Measurements from ENCODE around the gene LRRC8A. TPM values are rescaled to one million over a fixed set of nuclear protein-coding genes. Genes with fewer than 3 reads are reported as not detected.
A peak's percentile ranks its signal among the peaks of the same experiment; 100 is the strongest.
"Not testable (repeated sequence)": the region's sequence is repeated elsewhere in the genome, so short reads cannot be mapped to it uniquely, and the experiment has no call there.

LRRC8A gene
- total RNA-seq, 1 experiment from 2014 or later, result 21.7 TPM

DNA sequence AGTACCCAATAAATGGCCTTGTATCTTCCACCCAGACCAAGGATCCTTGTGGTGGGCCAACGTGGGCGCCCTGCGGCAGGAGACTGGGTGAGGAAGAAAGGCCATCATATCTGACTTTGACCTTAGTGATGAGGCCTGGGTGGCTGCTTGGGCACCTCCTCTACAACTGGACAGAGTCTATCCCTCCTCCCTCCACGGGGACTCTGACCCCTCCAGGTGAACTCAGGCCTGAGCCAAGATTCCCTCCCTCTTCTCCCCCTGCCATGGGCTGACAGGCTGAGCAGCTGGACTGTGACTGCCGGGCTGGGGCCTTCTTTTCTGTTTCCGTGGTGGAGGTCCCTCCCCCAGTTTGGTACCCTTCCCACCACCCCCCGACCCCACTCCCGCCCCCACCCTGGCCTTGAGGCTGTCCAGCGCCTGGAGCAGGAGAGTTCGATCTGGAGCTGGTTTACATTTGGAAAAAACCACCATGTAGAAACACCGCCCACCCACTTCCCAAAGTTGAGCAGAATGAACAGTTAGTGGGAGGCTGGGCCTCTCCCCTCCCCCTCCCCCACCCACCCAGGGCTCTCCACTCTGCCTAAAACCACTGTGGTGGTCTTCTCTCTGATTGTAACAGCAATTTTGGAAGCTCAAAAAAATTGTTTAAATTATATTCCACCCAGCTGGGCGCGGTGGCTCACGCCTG, 37.6 kb downstream of the LRRC8A start:
- DNase-seq (ENCODE audit: extremely low read depth, low read depth), result no peak

- no peak for DNase-seq (ENCODE audit: extremely low read depth, low read depth)
These were observed 38.6 kb downstream of the LRRC8A start, which contains the start of gene PHYHD1 for GRCh38 chr9:128920381-128921058. Gene PHYHD1, plus strand, starts transcription at chr9:128920982. Its CDS starts 1,342 bp downstream, at chr9:128922324.

DNA sequence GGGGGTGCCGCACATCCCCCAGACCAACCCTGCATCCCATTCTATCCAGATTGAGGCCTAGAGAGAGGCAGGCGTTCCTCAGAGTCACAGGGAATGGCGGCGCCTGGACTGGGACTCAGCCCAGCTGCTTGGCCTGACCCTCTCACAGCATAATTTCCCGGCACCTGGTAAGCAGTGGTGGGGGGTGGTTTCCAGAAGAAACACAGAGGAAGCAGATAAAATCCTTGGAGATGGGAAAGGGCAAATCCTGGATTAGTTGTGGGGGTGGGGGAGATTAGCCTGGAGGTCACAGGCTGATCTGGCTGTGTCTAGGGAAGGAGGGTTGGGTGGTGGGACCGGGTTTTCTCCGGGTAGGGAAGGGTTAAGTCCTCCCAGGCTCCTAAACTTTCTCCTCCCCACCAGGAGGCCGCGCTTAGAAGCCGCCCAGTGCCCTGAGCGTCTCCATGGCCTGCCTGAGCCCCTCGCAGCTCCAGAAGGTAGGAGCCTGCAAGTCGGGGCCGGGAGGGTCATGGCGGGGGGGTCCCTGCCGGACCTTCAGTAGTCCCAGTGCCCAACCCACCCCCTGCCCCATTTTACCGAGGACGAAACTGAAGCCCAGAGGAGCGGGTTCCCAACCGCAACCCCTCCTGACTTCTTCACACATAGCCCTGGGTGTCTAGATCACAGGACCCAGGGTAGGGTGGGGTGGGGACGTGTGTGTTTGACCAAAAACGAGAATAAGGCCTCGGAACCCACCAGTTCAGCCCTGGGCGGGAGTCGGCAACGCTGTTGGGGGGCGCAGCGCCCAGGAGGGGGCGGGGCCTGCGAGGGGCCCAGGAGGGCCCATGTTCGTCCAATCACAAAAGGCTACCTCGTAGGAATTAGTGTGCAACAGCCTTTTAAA, 40.2 kb downstream of the LRRC8A start:
- DNase-seq (ENCODE audit: extremely low read depth, low read depth), result no peak

- DNase-seq (ENCODE audit: extremely low read depth, low read depth), result no peak
These were observed 41.6 kb downstream of the LRRC8A start for GRCh38 chr9:128923493-128923883.

DNA sequence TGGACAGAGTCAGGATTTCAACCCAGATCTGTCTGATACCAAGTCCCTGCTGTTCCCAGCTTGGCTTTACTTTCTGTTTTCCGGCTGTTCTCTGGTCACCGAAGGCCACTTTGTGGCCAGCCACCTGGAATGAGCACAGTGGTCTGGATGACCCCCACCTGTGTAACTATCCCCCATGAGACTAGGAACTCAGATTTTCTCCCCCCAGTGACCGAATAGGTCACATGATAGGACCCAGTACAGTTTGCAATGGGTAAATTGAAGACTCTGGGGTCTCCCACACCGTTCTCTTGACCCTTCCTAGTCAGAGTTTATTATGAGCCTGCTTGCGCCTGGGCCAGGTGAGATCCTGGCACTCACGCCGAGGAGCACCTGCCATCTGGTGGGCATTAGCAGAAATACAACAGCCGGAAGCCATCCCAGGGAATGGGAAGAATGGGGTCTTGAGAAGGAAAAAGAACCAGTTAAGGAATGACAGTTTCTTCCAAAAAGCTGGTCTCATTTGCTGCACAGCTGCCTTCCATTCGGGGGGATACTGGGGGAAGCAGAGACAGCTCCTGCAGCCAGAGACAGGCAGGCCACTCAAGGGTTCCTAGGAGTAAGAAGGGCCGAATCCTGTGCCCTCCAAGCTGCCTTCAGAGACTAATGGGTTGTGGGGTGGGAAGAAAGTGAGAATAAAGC, 45.9 kb downstream of the LRRC8A start:
- peak; percentile 54 for DNase-seq (ENCODE audit: extremely low read depth, low read depth)

DNA sequence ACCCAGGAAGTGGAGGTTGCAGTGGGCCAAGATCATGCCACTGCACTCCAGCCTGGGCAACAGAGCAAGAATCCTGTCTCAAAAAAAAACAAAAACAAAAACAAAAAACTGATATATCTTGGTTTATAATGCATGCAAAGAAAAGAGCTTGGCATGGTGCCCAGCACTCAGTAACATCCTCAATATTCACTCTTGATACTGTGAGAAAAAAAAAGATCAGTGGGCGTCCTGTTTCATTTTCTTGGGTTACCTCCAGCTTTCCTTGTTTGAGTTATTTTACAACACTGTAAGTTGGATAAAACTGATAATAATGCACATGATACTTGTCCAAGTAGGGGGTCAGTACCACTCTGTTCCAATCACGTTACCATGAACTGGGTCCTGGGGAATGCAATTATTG, 46.7 kb downstream of the LRRC8A start:
- no peak for DNase-seq (ENCODE audit: extremely low read depth, low read depth)

DNA sequence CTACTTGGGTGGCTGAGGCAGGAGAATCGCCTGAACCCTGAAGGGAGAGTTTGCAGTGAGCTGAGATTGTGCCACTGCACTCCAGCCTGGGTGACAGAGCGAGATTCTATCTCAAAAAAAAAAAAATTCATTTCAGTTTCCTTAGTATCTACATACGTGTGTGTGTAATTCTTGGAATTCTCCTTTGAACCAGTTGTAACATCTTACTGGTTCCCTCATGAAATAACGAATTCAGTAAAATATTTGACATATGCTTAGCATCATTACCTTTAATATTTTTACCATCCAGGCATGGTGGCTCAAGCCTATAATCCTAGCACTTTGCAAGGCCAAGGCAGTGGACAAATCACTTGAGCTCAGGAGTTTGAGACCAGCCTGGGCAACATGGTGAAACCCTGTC, 47.6 kb downstream of the LRRC8A start:
- no peak for DNase-seq (ENCODE audit: extremely low read depth, low read depth)

DNA sequence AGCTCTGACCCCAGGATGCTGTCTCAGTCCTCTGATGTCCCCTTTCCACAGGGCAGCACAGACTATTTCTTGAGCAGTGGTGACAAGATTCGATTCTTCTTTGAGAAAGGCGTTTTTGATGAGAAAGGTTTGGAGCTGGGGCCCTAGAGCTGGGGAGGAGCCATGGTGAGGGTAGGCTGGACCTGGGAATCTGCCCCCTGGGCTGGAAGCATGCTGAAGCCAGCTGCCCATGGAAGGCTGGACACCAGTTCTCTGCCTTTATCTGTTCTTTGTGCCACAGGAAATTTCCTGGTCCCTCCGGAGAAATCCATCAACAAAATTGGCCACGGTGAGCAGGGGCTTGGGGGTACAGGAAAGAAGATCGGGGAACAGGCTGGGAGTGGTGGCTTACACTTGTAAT, 51.8 kb downstream of the LRRC8A start:
- no peak for DNase-seq (ENCODE audit: extremely low read depth, low read depth)

GRCh38 chr9:128936171-128936865, 54.4 kb downstream of the LRRC8A start:
- DNase-seq (ENCODE audit: extremely low read depth, low read depth), result no peak

DNA sequence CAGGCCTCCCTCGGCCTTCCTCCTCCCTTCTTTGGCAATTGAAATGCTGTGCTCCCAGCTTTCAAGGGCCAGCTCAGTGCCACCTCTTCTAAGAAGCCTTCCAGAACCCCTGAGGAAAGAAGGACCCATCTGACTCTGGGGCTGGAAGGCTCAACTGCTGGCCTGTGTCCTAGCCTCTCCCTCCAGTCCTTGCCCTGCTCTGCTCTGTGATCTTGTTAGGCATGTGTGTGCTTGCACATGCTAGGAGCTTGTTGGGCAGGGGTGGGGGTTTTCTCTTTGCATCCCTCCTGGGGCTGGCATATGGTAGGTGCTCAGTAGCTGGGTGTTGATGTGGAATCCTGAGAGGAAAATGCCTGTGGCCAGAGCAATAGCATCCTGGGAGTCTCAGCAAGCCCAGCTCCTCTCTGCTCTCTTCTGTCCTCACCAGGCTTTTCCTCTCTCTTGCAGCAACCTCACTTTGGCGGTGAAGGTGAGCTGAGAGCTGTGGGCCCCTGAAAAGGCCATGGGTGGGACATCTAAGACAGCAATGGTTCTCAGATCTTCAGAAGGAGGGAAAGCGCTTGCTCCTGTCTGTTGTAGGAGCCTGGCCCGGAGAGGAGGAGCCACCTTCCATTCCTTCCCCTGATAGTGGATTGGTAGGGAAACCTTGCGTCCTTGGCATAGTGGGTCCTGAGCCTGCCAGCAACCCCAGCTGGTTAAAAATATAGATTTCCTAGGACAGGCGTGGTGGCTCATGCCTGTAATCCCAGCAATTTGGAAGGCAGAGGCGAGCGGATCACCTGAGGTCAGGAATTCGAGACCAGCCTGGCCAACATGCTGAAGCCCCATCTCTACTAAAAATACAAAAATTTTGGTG, 55.6 kb downstream of the LRRC8A start:
- no peak for DNase-seq (ENCODE audit: extremely low read depth, low read depth)

GRCh38 chr9:128940271-128940921, 58.5 kb downstream of the LRRC8A start:
- DNase-seq (ENCODE audit: extremely low read depth, low read depth), result no peak

DNA sequence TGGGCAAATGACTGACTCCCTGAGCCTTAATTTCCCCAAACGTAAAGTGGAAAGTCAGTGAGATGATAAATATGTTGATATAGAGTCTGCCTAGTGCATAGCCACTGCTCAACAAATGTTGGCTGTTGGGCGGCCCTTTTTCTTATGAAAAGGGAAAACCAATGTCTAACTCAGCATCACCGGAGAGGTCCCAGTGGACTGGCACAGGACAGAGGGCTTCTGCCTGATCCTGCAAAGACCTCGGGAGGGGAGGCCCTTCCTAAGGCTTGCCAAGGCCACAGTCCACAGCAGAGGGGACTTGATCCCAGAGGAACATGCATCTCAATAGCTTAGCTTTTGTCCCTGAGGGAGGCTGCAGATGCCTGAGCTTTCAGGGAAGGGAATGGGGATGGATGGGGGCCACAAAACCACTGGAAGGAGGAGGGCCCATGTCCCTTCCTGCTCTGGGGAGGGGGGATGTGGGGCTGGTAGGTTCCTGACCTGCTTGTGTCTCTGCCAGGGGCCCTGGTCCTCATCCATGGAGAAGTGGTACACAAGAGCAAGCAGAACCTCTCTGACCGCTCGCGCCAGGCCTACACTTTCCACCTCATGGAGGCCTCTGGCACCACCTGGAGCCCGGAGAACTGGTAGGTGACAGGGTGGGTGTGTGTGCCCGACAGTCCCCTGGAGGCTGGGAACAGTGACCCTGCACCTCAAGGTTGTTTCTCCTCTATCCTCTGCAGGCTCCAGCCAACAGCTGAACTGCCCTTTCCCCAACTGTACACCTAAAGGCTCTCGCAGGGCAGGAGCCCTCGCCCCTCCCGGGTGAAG, 59.2 kb downstream of the LRRC8A start:
- DNase-seq (ENCODE audit: extremely low read depth, low read depth), result no peak

DNA sequence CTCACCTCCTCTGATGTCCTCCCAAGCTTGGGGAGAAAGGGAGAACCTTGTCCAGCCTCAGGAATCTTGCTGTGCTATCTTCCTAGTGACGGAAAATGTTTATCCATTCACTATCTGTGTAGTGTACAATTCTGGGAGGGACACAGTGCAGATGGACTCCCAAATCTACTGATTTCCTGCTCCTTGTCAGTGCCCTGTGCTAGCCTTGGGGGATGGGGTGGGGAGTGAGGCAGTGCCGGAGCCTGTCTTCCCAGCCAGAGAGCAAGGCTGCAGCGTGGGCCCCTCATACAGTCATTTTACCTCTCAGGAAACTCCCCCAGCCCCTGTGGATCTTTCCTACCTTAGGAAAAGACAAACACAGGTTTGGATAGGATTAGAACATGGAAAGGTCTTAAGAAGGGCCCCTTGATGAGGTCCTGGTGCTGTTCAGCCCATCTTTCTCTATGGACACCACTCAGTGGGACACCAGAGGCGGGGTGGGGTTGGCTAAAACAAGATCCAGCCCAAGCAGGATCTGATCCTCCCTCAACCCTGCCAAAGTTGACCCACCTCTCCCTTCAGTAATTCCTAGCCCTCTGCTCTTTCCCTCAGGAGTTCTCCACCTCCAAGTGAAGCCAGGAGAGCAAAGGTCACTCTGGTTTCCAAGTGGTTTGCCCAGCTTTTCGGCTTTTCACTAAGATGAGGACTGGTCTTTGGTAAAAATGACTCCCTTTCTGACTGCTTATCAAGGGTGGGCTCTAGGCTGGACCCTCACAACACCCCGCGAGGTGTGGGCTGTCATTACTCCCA, 62.1 kb downstream of the LRRC8A start:
- no peak for DNase-seq (ENCODE audit: extremely low read depth, low read depth)

- DNase-seq (ENCODE audit: extremely low read depth, low read depth), result not testable (repeated sequence)
These were observed 63.0 kb downstream of the LRRC8A start for GRCh38 chr9:128944966-128945365.

DNA sequence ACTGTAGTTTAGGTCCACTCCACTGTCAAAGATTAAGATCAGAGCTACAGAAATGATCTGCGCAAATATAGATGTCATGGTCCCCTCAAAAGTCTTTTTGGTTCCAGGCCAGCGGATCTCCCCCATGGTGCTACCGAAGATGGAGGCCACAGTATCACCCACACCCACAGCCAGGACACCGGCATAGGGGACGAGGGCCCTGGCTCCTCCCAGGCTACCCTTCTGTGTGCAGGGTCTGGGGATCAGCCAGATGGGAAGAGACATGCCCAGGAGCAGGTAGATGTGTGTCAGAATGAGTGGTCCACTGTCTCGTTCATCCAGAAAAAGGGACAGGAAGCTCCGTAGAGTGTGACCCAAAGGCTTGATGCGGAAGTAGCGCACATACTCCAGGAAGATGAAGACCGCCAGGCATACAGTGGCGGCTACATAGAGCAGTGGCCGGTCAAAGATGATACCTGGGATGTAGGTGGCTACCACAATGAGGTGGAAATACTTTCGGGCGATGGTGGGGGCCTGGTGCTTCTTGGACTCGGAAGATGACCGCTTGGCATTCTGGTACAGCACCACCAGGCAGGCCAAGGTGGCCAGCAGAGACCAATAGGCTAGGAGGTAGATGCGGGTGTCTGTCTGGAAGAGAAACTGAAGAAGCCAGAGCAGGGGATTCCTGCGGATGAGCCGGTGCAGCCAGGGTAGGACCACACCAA, 64.0 kb downstream of the LRRC8A start:
- no peak for DNase-seq (ENCODE audit: extremely low read depth, low read depth)

DNA sequence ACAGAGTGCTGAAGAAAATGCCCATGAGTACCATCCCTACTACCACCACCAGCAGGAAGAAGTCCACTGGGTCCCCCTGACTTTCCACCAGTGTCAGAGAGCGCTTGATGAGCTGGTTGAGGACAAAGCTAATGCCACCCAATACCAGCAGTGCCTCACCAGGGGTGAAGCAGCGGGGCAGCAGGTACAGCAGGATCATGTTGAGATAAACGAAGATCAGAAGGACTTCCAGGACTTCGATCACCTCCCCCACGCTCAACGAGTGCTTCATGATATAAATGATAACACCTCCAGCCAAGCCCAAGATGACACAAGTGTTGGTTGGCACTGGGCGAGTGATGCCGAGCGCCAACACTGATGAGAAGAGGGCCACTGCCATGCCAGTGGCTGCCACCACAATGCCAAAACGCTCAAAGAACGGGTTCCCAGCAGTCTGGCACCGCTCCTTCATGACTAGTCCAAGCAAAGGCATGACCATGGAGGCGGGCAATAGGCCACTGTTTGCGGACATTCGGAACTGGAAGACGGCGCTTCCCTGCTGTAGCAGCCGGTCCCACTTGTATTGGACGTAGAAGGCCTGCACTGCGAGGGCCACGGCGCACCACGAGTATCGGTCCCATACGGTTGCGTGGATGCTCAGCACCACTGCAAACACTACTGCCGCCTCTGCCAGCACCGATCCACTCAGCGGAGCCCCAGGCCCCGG, 64.8 kb downstream of the LRRC8A start:
- DNase-seq (ENCODE audit: extremely low read depth, low read depth), result no peak

Data from NCI-H460 (cell line).